MM.1S (cell line): ENCODE results near the gene ZNF763.
"Not testable (repeated sequence)": the region's sequence is repeated elsewhere in the genome, so short reads cannot be mapped to it uniquely, and the experiment has no call there.

Experiments used
- DNase-seq: peaks from one replicate; pipeline ENCODE4 v3.0.0-alpha.2; 2015
- H2AFZ ChIP-seq: fragments of 300-600 bp; sonication (generic); 2 replicates; pipeline ENCODE4 v1.6.0; 2016; ENCODE audit warnings: antibody characterized with exemption, low read length
- H3F3A ChIP-seq: fragments of 300-600 bp; sonication (generic); 2 replicates; pipeline ENCODE4 v1.6.1; 2016; ENCODE audit warnings: mild to moderate bottlenecking, antibody characterized with exemption, low read length, moderate library complexity, mixed read lengths; ENCODE audit not compliant: insufficient read depth
- H3K27ac ChIP-seq: fragments of 300-600 bp; sonication (generic); 2 replicates; pipeline ENCODE4 v1.5.1; 2016; ENCODE audit warnings: mild to moderate bottlenecking, low read length
- H3K27me3 ChIP-seq: fragments of 300-600 bp; sonication (generic); replicated peaks from 2 replicates; pipeline ENCODE4 v1.6.0; 2016; ENCODE audit warnings: low read length; ENCODE audit not compliant: insufficient read depth
- H3K36me3 ChIP-seq: fragments of 300-600 bp; sonication (generic); replicated peaks from 2 replicates; pipeline ENCODE4 v1.6.1; 2016; ENCODE audit warnings: mild to moderate bottlenecking, low read length, mixed read lengths; ENCODE audit not compliant: insufficient read depth
- H3K4me1 ChIP-seq: fragments of 300-600 bp; sonication (generic); 2 replicates; pipeline ENCODE4 v1.6.1; 2016; ENCODE audit warnings: low read length, mixed read lengths
- H3K4me2 ChIP-seq: fragments of 300-600 bp; sonication (generic); 2 replicates; pipeline ENCODE4 v1.6.0; 2016; ENCODE audit warnings: low read depth, low read length
- H3K4me3 ChIP-seq: fragments of 300-600 bp; sonication (generic); 2 replicates; pipeline ENCODE4 v1.5.1; 2016; ENCODE audit warnings: low read length, mixed read lengths
- H3K79me2 ChIP-seq: fragments of 300-600 bp; sonication (generic); 2 replicates; pipeline ENCODE4 v1.6.1; 2016; ENCODE audit warnings: mixed run types, low read length, mixed read lengths
- H3K9ac ChIP-seq: fragments of 300-600 bp; sonication (generic); 2 replicates; pipeline ENCODE4 v1.6.1; 2016; ENCODE audit warnings: low read length, mixed read lengths
- H3K9me2 ChIP-seq: fragments of 300-600 bp; sonication (generic); replicated peaks from 2 replicates; pipeline ENCODE4 v1.6.1; 2016; ENCODE audit warnings: mild to moderate bottlenecking, low read length, mixed read lengths; ENCODE audit not compliant: insufficient read depth
- H3K9me3 ChIP-seq: fragments of 300-600 bp; sonication (generic); replicated peaks from 2 replicates; pipeline ENCODE4 v1.6.1; 2016; ENCODE audit warnings: mild to moderate bottlenecking, low read length, mixed read lengths; ENCODE audit not compliant: insufficient read depth
- H4K20me1 ChIP-seq: fragments of 300-600 bp; sonication (generic); 2 replicates; pipeline ENCODE4 v1.6.1; 2016; ENCODE audit warnings: mild to moderate bottlenecking, low read length, moderate library complexity, mixed read lengths; ENCODE audit not compliant: insufficient read depth
- EZH2 ChIP-seq: fragments of 300-600 bp; sonication (generic); optimal IDR thresholded peaks from 2 replicates; pipeline ENCODE3; 2017; ENCODE audit warnings: low read depth, mild to moderate bottlenecking, antibody characterized with exemption, low read length, mixed read lengths
- EZH2phosphoT487 ChIP-seq: fragments of 300-600 bp; sonication (generic); IDR thresholded peaks from 2 replicates; pipeline ENCODE4 v1.6.1; 2018; ENCODE audit warnings: antibody characterized with exemption, low read length
- TF ChIP-seq, protein P1 (sequence below): fragments of 300-600 bp; sonication (generic); IDR thresholded peaks from 2 replicates; pipeline ENCODE4 v1.5.1; 2016; ENCODE audit warnings: antibody characterized with exemption, low read length, mixed read lengths

Gene ZNF763

DNA sequence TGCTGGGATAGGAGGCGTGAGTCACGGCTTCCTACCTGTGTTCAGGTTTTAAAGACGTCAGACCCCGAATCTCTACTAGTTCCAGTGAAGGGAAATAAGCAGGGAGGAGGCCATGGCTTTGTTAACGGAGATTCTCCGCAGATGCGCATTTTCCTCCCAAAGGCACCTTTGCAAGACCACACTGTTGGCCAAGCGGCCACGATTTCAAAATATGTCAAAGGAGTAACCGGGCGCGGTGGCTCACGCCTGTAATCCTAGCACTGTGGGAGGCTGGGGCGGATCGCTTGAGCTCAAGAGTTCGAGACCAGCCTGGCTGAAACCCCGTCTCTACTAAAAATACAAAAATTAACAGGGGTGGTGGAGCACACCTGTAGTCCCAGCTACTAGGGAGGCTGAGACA is 21.9 kb downstream of the ZNF763 start:
- Histone ChIP-seq H3K9ac (no peak overlapping the region), H3K79me2 (peaks cover 14% of the 10 kb centered on the region), H4K20me1 (no peaks in the 10 kb centered on the region), H3K9me3 (no peaks in the 10 kb centered on the region), H3K4me2 (no peak overlapping the region; the same call in 1 of the 2 replicates), H3F3A (peaks cover 15% of the 10 kb centered on the region), H3K36me3 (no peaks in the 10 kb centered on the region), H3K27ac (no peak overlapping the region), H3K27me3 (no peaks in the 10 kb centered on the region), H3K9me2 (no peaks in the 10 kb centered on the region), H3K4me1 (no peaks in the 10 kb centered on the region), H2AFZ (no peak overlapping the region), H3K4me3 (no peak overlapping the region)
- TF ChIP-seq, protein P1, sequence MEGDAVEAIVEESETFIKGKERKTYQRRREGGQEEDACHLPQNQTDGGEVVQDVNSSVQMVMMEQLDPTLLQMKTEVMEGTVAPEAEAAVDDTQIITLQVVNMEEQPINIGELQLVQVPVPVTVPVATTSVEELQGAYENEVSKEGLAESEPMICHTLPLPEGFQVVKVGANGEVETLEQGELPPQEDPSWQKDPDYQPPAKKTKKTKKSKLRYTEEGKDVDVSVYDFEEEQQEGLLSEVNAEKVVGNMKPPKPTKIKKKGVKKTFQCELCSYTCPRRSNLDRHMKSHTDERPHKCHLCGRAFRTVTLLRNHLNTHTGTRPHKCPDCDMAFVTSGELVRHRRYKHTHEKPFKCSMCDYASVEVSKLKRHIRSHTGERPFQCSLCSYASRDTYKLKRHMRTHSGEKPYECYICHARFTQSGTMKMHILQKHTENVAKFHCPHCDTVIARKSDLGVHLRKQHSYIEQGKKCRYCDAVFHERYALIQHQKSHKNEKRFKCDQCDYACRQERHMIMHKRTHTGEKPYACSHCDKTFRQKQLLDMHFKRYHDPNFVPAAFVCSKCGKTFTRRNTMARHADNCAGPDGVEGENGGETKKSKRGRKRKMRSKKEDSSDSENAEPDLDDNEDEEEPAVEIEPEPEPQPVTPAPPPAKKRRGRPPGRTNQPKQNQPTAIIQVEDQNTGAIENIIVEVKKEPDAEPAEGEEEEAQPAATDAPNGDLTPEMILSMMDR: no peak
- TF ChIP-seq EZH2phosphoT487 (no peak), EZH2 (no peak)
- DNase-seq: no peak

DNA sequence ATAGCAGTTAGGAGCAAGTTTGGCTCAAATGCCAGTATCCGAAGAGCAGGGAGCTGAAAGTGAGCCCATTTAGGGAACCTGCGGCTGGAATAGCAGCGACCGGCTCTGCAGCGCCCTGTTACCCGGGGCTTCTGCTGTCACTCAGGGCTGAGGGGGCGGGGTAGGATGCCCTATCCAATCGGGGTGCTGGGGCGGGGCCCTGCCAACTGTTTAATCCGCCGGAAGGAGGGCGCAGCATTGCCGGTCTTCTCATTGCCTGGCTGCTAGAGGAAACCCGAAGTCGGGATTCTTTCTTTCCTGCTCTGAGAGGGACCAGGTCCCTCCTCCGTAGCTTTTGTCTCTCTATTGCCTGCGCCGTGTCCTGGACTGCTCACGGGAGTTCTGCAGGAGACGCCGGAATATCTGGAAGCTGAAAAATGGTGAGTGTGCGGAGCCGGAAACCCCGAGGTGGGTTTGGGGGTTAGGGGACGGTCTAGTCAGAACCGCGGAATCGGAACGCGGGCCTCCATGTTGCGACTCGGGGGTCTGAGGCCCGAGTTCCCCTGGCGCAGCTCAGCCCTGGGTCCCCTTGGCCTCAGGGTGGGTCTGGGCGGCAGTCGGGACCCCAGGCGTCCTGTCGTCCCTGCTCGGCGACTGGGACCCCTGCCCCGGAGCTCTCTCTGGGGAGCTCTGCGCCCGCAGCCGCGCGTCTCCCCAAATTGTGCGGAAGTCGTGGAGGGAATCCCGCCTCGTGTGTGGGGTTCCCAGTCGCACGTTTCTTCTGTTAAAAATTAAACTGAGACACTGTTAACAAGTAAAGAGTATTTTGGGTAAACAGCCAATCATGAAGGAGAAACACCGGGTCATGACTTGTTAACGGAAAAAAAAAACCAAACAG is 22.8 kb downstream of the ZNF763 start:
- Histone ChIP-seq H3K4me2 (peak overlapping the region; percentile 85), H3K27ac (peak overlapping the region; percentile 60; the same call in 1 of the 2 replicates)

DNA sequence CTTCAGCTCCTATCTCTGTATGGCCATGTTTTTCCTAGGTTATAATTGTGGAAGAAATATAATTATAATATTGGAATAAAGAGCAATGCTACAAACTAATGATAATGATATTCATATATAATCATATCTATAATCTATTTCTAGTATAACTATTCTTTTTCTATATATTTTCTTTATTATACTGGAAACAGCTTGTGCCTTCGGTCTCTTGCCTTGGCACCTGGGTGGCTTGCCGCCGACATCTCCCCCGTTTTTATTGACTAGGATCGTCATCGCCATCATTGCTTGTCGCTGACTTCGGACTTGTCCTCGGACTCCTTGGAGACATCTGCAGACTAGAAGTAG is 24.2 kb downstream of the ZNF763 start:
- Histone ChIP-seq H3K4me2 (peak overlapping the region; percentile 85; the same call in 1 of the 2 replicates), H3K4me1 (no peaks in the 10 kb centered on the region), H3K9ac (no peak overlapping the region), H3K36me3 (no peaks in the 10 kb centered on the region), H3K9me2 (no peaks in the 10 kb centered on the region), H2AFZ (no peak overlapping the region), H3K4me3 (peak overlapping the region; percentile 93), H3K27me3 (no peaks in the 10 kb centered on the region), H3F3A (peaks cover 15% of the 10 kb centered on the region), H3K9me3 (no peaks in the 10 kb centered on the region), H3K79me2 (peaks cover 18% of the 10 kb centered on the region), H4K20me1 (no peaks in the 10 kb centered on the region), H3K27ac (peak overlapping the region; percentile 60; the same call in 1 of the 2 replicates)
- DNase-seq: no peak
- TF ChIP-seq, protein P1: no peak
- TF ChIP-seq EZH2 (no peak), EZH2phosphoT487 (no peak)

More for the DNA sequence above, 22.8 kb downstream of the ZNF763 start:
- TF ChIP-seq EZH2phosphoT487 (no peak), EZH2 (no peak)
- TF ChIP-seq, protein P1: no peak
- H3K9me2 ChIP-seq: no peaks in the 10 kb centered on the region
- no peaks in the 10 kb centered on the region for H3K9me3 ChIP-seq
- H3K27me3 ChIP-seq: no peaks in the 10 kb centered on the region
- peak overlapping the region; percentile 95 for H2AFZ ChIP-seq
- H3F3A ChIP-seq: peaks cover 15% of the 10 kb centered on the region
- H4K20me1 ChIP-seq: no peaks in the 10 kb centered on the region
- H3K9ac ChIP-seq: peak overlapping the region; percentile 73
- H3K79me2 ChIP-seq: peaks cover 14% of the 10 kb centered on the region
- H3K4me1 ChIP-seq: no peaks in the 10 kb centered on the region
- H3K4me3 ChIP-seq: peak overlapping the region; percentile 93
- peak; percentile 94 for DNase-seq
- H3K36me3 ChIP-seq: no peaks in the 10 kb centered on the region

DNA sequence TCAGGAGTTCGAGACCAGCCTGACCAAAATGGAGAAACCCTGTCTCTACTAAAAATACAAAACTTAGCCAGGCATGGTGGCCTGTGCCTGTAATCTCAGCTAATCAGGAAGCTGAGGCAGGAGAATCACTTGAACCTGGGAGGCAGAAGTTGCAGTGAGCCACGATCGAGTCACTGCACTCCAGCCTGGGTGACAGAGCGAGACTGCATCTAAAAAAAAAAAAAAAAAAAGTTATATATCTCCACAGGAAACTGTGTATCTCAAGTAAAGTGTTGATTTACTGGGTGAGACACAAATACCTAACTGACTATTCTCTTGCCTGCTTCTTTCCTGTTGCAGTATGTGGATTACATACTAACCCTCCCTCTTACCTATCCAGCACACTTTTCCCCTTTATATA is 27.1 kb downstream of the ZNF763 start:
- H3K9me3 ChIP-seq, DNase-seq, H3K4me2 ChIP-seq, H3K27ac ChIP-seq, H3K36me3 ChIP-seq, H3K4me3 ChIP-seq, H3K9ac ChIP-seq, H3K9me2 ChIP-seq, H3K27me3 ChIP-seq, H4K20me1 ChIP-seq, H3K4me1 ChIP-seq, H2AFZ ChIP-seq: not testable (repeated sequence)
- peaks cover 26% of the 10 kb centered on the region for H3K79me2 ChIP-seq
- H3F3A ChIP-seq: peaks cover 15% of the 10 kb centered on the region
